GM10266 (cell line): Measurements from ENCODE around the gene BANP.
"Not testable (repeated sequence)": the region's sequence is repeated elsewhere in the genome, so short reads cannot be mapped to it uniquely, and the experiment has no call there.

Experiments
- DNase-seq: peaks from one replicate; pipeline ENCODE4 v3.0.0; 2012; ENCODE audit errors: extremely low spot score
- TF ChIP-seq, protein P1 (sequence below): IDR thresholded peaks from 2 replicates; pipeline ENCODE4 v1.5.1; 2012; ENCODE audit warnings: mild to moderate bottlenecking, low read depth; ENCODE audit not compliant: control insufficient read depth, insufficient read depth; ENCODE audit errors: missing control alignments

BANP gene

DNA sequence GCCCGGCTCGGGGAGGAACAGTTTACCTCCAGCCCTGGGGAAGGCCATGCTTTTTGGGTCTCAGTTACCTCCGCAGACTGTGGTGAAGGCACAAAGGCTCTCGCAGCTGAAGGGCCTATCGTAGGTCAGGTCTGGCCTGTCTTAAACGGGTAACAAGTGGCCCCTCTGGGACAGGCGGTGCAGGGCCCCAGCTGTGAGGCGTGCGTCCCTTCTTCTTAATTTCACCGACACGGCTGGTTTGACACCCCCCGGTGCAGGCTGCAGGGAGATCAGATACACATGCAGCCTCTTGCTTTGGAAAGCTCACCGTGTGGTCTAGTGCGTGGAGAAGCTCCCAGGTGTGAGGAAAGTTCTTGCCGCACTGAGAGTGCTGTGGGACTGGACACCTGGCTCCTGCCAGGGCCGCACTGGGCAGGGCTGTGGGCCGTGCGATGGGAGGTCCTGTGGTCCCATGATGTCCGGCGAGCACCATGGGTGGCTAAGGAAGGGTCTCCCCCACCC, 162.4 kb downstream of the BANP start:
- DNase-seq, result no peak
- TF ChIP-seq, protein P1, sequence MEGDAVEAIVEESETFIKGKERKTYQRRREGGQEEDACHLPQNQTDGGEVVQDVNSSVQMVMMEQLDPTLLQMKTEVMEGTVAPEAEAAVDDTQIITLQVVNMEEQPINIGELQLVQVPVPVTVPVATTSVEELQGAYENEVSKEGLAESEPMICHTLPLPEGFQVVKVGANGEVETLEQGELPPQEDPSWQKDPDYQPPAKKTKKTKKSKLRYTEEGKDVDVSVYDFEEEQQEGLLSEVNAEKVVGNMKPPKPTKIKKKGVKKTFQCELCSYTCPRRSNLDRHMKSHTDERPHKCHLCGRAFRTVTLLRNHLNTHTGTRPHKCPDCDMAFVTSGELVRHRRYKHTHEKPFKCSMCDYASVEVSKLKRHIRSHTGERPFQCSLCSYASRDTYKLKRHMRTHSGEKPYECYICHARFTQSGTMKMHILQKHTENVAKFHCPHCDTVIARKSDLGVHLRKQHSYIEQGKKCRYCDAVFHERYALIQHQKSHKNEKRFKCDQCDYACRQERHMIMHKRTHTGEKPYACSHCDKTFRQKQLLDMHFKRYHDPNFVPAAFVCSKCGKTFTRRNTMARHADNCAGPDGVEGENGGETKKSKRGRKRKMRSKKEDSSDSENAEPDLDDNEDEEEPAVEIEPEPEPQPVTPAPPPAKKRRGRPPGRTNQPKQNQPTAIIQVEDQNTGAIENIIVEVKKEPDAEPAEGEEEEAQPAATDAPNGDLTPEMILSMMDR, result no peak

- not testable (repeated sequence) for DNase-seq
These were observed 163.5 kb downstream of the BANP start for GRCh38 chr16:88114541-88115228.

DNA sequence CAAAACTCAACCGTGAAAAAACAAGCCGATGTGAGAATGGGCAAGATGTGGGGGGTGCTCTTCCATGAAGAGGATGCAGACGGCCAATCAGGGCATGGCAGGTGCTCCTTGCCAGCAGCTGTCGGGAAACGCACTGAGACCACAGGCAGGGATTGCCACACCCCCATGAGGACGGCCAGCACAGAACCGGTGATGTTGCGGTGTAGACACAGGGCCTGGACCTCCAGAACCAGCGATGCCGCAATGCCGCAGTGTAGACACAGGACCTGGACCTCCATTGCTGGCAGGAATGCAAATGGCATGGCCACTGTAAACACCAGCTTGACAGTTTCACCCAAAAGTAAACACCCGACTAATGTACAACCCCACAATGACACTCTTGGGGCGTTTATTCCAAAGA, 164.9 kb downstream of the BANP start:
- TF ChIP-seq, protein P1, result no peak
- DNase-seq, result no peak

GRCh38 chr16:88117476-88117868, 166.2 kb downstream of the BANP start:
- TF ChIP-seq, protein P1, result no peak
- no peak for DNase-seq

DNA sequence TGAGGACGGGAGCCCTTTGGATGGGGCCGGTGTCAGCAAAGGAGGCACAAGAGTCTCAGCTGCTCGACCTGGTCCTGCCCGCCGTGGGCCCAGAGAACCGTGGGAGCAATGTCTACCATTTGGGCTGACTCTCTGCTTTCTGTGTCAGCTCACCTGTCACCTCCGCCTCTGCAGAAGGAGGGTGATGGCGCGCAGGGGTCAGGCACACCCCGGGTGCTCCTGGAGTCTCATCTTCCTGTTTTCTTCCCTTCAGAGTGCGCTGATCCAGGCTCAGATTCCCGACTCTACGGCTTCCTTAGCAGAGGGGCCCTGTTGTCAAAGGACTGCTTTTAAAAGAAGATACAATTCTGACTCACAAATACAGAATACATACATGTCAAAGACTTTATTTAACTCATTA, 167.1 kb downstream of the BANP start:
- TF ChIP-seq, protein P1, result no peak
- no peak for DNase-seq

- DNase-seq, result not testable (repeated sequence)
These were observed 167.9 kb downstream of the BANP start for GRCh38 chr16:88118852-88119741.

GRCh38 chr16:88119881-88120751, 168.9 kb downstream of the BANP start:
- not testable (repeated sequence) for DNase-seq

DNA sequence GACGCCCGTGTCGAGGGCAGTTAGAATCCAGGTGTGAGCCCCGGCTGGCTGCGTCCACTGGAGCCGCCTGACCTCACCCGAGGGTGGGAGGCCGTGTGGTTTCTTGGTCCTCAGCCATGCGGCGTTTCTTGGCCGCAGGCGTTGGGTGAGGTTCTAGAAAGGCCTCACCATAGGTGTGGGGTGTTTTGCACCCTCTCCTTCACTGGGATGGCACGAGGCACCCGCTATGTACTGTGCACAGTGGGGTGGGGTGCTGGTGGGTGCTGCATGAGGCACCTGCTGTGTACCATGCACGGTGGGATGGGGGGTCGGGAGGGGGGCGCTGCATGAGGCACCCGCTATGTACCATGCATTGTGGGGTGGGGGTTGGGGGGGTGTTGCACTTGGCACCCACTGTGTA, 169.6 kb downstream of the BANP start:
- TF ChIP-seq, protein P1, result no peak
- DNase-seq, result no peak

DNA sequence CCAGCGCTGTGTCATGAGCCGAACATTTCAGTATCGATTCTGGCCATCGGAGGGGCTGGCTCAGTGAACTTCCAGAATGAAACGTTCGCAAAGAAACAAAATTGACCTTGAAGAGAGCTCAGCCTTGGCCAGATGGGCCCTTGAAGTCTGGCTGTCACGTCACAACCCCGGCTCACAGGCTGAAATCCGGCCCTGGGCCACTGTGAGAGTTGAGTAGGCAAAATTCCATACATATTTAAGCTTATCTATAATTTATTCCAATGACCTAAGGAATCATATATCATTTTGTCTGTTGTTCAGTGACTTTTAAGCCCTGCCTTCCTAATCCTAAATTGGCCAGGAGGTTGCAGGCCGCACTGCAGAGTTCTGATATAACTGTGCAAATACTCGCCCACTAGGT, 170.2 kb downstream of the BANP start:
- not testable (repeated sequence) for DNase-seq
